GM12878 (cell line): Measurements from ENCODE around the gene SLC39A8. TPM values are rescaled to one million over a fixed set of nuclear protein-coding genes. Genes with fewer than 3 reads are reported as not detected.
A peak's percentile ranks its signal among the peaks of the same experiment; 100 is the strongest.

Source experiments
- ATAC-seq: fragments of 200-7000 bp; cut with Tn5 transposase; 3 replicates; pipeline ENCODE4 v1.9.1; 2020; ENCODE audit warnings: mild to moderate bottlenecking, moderate library complexity
- BruUV-seq: library from RNA; stranded (reverse); fragments of 400-500 nt; replicated peaks from 2 replicates; lab custom pipeline; 2021; lab: Mats Ljungman, UMichigan
- CTCF ChIA-PET: fragments of 300-600 bp; sonication (Branson Sonifier 250); formaldehyde crosslinking; extraction: SDS; loops from one replicate; lab custom pipeline; 2021; ENCODE audit warnings: inconsistent platforms; lab: Yijun Ruan, JAX
- POLR2A ChIA-PET: fragments of 350-600 bp; formaldehyde crosslinking; extraction: SDS; loops from one replicate; lab custom pipeline; 2021; ENCODE audit warnings: inconsistent platforms; lab: Charles Lee
- RAD21 ChIA-PET: fragments of 300-600 bp; sonication (Branson Sonifier 250); formaldehyde crosslinking; loops from one replicate; lab custom pipeline; 2023; ENCODE audit warnings: antibody characterized with exemption; ENCODE audit not compliant: unreplicated experiment; lab: Charles Lee
- SMC1A ChIA-PET: fragments of 300-600 bp; sonication (Branson Sonifier 250); formaldehyde crosslinking; loops from one replicate; lab custom pipeline; 2023; ENCODE audit not compliant: unreplicated experiment, uncharacterized antibody; lab: Charles Lee
- DNase-seq: peaks from one replicate; pipeline ENCODE4 v3.0.0-alpha.2; 2011; ENCODE audit warnings: low read depth, low spot score
- FAIRE-seq: peaks from 3 replicates; lab custom pipeline; 2011; peaks lifted over from hg19 to GRCh38; lab: Jason Lieb, UNC
- H2AFZ ChIP-seq: 2 replicates; pipeline ENCODE4 v1.6.0; 2011; ENCODE audit warnings: low read depth, low read length, control low read depth; ENCODE audit not compliant: control insufficient read depth
- H3K27ac ChIP-seq: 2 replicates; pipeline ENCODE4 v1.5.1; 2011; ENCODE audit warnings: control low read depth; ENCODE audit not compliant: control insufficient read depth, insufficient read depth
- H3K27me3 ChIP-seq, 2 experiments: replicated peaks in 1 of 2; 2 replicates each; pipeline versions ENCODE4 v1.6.0 to v1.6.1; 2011; ENCODE audit warnings: low read length in 1 of 2; ENCODE audit not compliant: control insufficient read depth in 2 of 2, insufficient read depth in 2 of 2
- H3K36me3 ChIP-seq, 2 experiments: 2 replicates each; pipeline ENCODE4 v1.5.1; 2011; ENCODE audit warnings: low read length in 1 of 2; ENCODE audit not compliant: control insufficient read depth in 2 of 2, insufficient read depth in 2 of 2
- H3K4me1 ChIP-seq: 2 replicates; pipeline ENCODE4 v1.6.1; 2011; ENCODE audit warnings: mild to moderate bottlenecking, low read length, moderate library complexity, mixed read lengths; ENCODE audit not compliant: control insufficient read depth, insufficient read depth
- H3K4me2 ChIP-seq: 2 replicates; pipeline ENCODE4 v1.6.0; 2011; ENCODE audit warnings: control low read depth; ENCODE audit not compliant: control insufficient read depth, insufficient read depth
- H3K4me3 ChIP-seq: fragments of 200-600 bp; sonication (generic); 2 replicates; pipeline ENCODE4 v1.5.1; 2016
- H3K79me2 ChIP-seq: 2 replicates; pipeline ENCODE4 v1.6.0; 2011; ENCODE audit warnings: low read length; ENCODE audit not compliant: control insufficient read depth, insufficient read depth
- H3K9ac ChIP-seq: 2 replicates; pipeline ENCODE4 v1.8.0; 2011; ENCODE audit warnings: low read length, control low read depth, mixed read lengths; ENCODE audit not compliant: control insufficient read depth, insufficient read depth
- H3K9me3 ChIP-seq: replicated peaks from 3 replicates; pipeline ENCODE4 v1.5.1; 2011; ENCODE audit warnings: mild to moderate bottlenecking, low read length; ENCODE audit not compliant: control insufficient read depth, insufficient read depth
- H4K20me1 ChIP-seq: 2 replicates; pipeline ENCODE4 v1.6.0; 2011; ENCODE audit not compliant: control insufficient read depth, insufficient read depth
- EP300 ChIP-seq, 2 experiments: fragments of 150-350 bp in 1 of 2; IDR thresholded peaks; 2 replicates each; pipeline ENCODE4 v1.6.1; 2011 to 2012; ENCODE audit warnings: low read depth in 2 of 2, low read length in 2 of 2, borderline replicate concordance in 1 of 2, improper control_type of control experiment in 1 of 2, inconsistent platforms in 1 of 2; ENCODE audit not compliant: control insufficient read depth in 1 of 2
- ETV6 ChIP-seq, 2 experiments: fragments of 450-650 bp in 1 of 2; IDR thresholded peaks in 1 of 2; conservative IDR thresholded peaks in 1 of 2; 2 replicates each; pipeline ENCODE4 v1.6.1; 2014; ENCODE audit warnings: antibody characterized with exemption in 1 of 2, borderline replicate concordance in 1 of 2, low read depth in 1 of 2, mild to moderate bottlenecking in 1 of 2, moderate library complexity in 1 of 2
- LARP7 ChIP-seq: fragments of 450-650 bp; IDR thresholded peaks from 2 replicates; pipeline ENCODE4 v1.6.1; 2017; ENCODE audit warnings: mild to moderate bottlenecking
- MEF2B ChIP-seq: fragments of 450-650 bp; IDR thresholded peaks from 2 replicates; pipeline ENCODE4 v1.6.1; 2018; ENCODE audit warnings: mild to moderate bottlenecking, moderate library complexity; ENCODE audit not compliant: partially characterized antibody, poor library complexity, severe bottlenecking
- SMAD5 ChIP-seq: IDR thresholded peaks from 2 replicates; pipeline ENCODE4 v1.6.1; 2016; ENCODE audit warnings: antibody characterized with exemption, low read depth
- SMARCA5 ChIP-seq: fragments of 450-650 bp; IDR thresholded peaks from 2 replicates; pipeline ENCODE4 v1.6.1; 2017; ENCODE audit warnings: mild to moderate bottlenecking
- SREBF1 ChIP-seq: IDR thresholded peaks from 2 replicates; pipeline ENCODE4 v1.6.1; 2012; ENCODE audit warnings: mild to moderate bottlenecking, low read length
- YBX1 ChIP-seq: fragments of 450-650 bp; IDR thresholded peaks from 2 replicates; pipeline ENCODE4 v1.6.1; 2016; ENCODE audit warnings: antibody characterized with exemption
- WGBS: methylation state at CpG from one replicate; pipeline ENCODE4 v1.1.6; 2016; ENCODE audit warnings: low lambda C conversion rate; ENCODE audit not compliant: insufficient replicate concordance, insufficient coverage; ENCODE audit errors: missing lambda C conversion rate; 5-methylcytosine and 5-hydroxymethylcytosine counted together
- in situ Hi-C: fragments of 300-500 bp; cut with MboI; formaldehyde crosslinking; loops from 9 replicates; pipeline ENCODE4 v1.14.3; 2018; ENCODE audit warnings: mixed read lengths
- intact Hi-C: fragments of 100-400 bp; cut with micrococcal nuclease; formaldehyde crosslinking; loops from one replicate; pipeline ENCODE4 v1.14.2; 2022; ENCODE audit not compliant: unreplicated experiment
- polyA plus RNA-seq, 11 experiments: library from polyadenylated mRNA; depleted of rRNA in 4 of 11; unstranded in 6 of 11; stranded (reverse) in 5 of 11; fragments of >200 nt; fragmentation: Nextera tagmentation in 4 of 11; fragmentation: Illumina TruSeq in 1 of 11; extraction: Ambion mirVana in 4 of 11; extraction: Trizol in 1 of 11; gene quantifications; 1 replicate in 1 of 11; 2 replicates in 10 of 11; pipeline versions ENCODE4 v1.2.1 to v1.2.3, GENCODE V29; 2011 to 2016; ENCODE audit warnings: inconsistent platforms in 2 of 11, missing spikeins in 2 of 11, low read depth in 1 of 11
- total RNA-seq, 4 experiments: library from RNA; depleted of rRNA in 3 of 4; stranded (reverse); fragments of >200 nt in 3 of 4; fragmentation: Illumina TruSeq in 1 of 4; extraction: Trizol in 1 of 4; gene quantifications; 2 replicates each; pipeline versions ENCODE4 v1.2.1 to v1.2.3, GENCODE V29; 2013 to 2021
- TF ChIP-seq, protein P1 (sequence below): fragments of 450-650 bp; IDR thresholded peaks from 2 replicates; pipeline ENCODE4 v1.6.1; 2016; ENCODE audit warnings: mild to moderate bottlenecking
- TF ChIP-seq, protein P2 (sequence below): IDR thresholded peaks from 2 replicates; pipeline ENCODE4 v1.6.1; 2012; ENCODE audit warnings: low read length, inconsistent platforms

SLC39A8 gene
- total and polyA plus RNA-seq, 10 of the 15 experiments (the other 5 are each of a cell fraction or from before 2014, with no cell fraction given), result 7.9 to 47.8 (median 32.8) TPM

DNA sequence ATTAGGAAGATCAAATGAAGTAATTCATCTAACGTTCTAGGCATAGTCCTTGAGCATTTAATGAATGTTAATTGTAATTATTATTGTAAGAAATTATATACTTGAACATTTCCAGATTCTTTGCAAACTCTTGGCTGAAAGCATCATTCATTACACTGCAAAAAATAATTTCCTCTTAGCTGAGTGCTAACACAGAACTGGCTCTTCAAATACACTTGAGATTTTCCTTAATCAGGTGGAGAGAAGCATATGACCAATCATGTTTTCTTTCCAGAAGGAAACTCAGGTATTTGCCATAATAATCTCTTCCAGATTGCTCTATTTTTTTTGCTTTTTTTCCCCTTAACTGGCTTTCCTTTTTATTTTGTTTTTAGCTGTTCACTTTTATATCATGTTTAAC, 42.5 kb downstream of the SLC39A8 start:
- ATAC-seq (no peak), DNase-seq (no peak), FAIRE-seq (no peak)
- no peak overlapping the region for H2AFZ ChIP-seq
- in situ Hi-C loops, result no loop called here
- no peak overlapping the region for H3K27ac ChIP-seq
- H3K36me3 ChIP-seq, result peaks cover 2 to 5% of the 10 kb centered on the region in 2 experiments; a peak in 2 of 4 replicates
- TF ChIP-seq EP300 (IDR thresholded peaks at IDR 0.05; ENCODE audit: borderline replicate concordance in 1 of 2, control insufficient read depth in 1 of 2, low read depth in 2 of 2, low read length in 2 of 2) (no peak), YBX1 (no peak), SMARCA5 (no peak), LARP7 (no peak), SMAD5 (no peak), SREBF1 (no peak)
- no peaks in the 10 kb centered on the region for H4K20me1 ChIP-seq
- RAD21 ChIA-PET, result interaction anchor here (2.0 kb wide), 3 partner anchors 15 to 128 kb away, joined by 5 to 11 read pairs (median 9); partner anchors contain the start of gene SLC39A8
- no peaks in the 10 kb centered on the region for H3K79me2 ChIP-seq
- no peaks in the 10 kb centered on the region for H3K4me1 ChIP-seq
- WGBS, result 52% methylated on average over 1 of the region's 1 CpG
- CTCF ChIA-PET, result interaction anchor here (0.6 to 1.6 kb wide), 7 partner anchors 9 to 797 kb away, joined by 3 to 4 read pairs (median 3); no protein-coding TSS in a partner anchor
- BruUV-seq, result no TSS peak
- no peaks in the 10 kb centered on the region for H3K27me3 ChIP-seq
- intact Hi-C loops, result no loop called here
- no peak overlapping the region for H3K4me2 ChIP-seq
- H3K4me3 ChIP-seq, result no peak overlapping the region
- POLR2A ChIA-PET, result interaction anchor here (1.1 to 2.1 kb wide), 2 partner anchors 14 to 19 kb away, joined by 3 to 12 read pairs; no protein-coding TSS in a partner anchor
- no peaks in the 10 kb centered on the region for H3K9me3 ChIP-seq
- SMC1A ChIA-PET, result interaction anchor here (1.0 to 2.0 kb wide), 7 partner anchors 11 to 705 kb away, joined by 3 to 7 read pairs (median 5); partner anchors contain the start of gene SLC39A8
- H3K9ac ChIP-seq, result no peak overlapping the region

DNA sequence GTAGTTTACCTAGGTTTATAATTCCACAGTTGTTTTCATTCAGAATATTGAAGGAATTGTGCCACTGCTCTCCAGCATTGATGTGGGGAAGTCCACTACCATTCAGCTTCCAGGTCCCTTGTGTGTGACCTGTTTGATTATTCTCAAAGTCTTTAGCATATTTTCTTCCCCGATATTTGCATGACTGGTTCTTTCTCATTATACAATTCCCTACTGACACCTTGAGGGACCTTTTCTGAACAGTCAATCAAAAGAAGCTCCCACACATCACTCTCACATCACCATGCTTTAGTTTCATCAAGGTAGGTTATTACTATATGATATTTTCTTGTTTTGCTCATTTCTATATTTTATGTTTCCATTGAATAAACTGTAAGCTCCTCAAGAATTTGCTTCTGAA, 44.1 kb downstream of the SLC39A8 start:
- Histone ChIP-seq H3K9me3 (no peaks in the 10 kb centered on the region), H3K36me3 (peaks cover 2 to 5% of the 10 kb centered on the region in 2 experiments; a peak in 2 of 4 replicates), H3K4me2 (no peak overlapping the region), H4K20me1 (no peaks in the 10 kb centered on the region), H3K9ac (no peak overlapping the region), H3K79me2 (no peaks in the 10 kb centered on the region), H3K27ac (no peak overlapping the region), H3K27me3 (no peaks in the 10 kb centered on the region), H2AFZ (no peak overlapping the region), H3K4me3 (no peak overlapping the region), H3K4me1 (no peaks in the 10 kb centered on the region)
- RAD21 ChIA-PET, result interaction anchor here (0.6 to 2.0 kb wide), 9 partner anchors 16 to 1130 kb away, joined by 3 to 11 read pairs (median 3); partner anchors contain the start of gene SLC39A8
- POLR2A ChIA-PET, result interaction anchor here (0.9 to 2.1 kb wide), 3 partner anchors 21 to 129 kb away, joined by 3 to 12 read pairs (median 4); no protein-coding TSS in a partner anchor
- ATAC-seq (peak; percentile 17; the same call in 1 of the 3 replicates), DNase-seq (no peak), FAIRE-seq (no peak)
- SMC1A ChIA-PET, result interaction anchor here (0.9 to 3.2 kb wide), 13 partner anchors 8 to 44 kb away, joined by 3 to 12 read pairs (median 4); partner anchors contain the start of gene SLC39A8
- WGBS, result 58% methylated on average over 1 of the region's 1 CpG
- BruUV-seq, result no TSS peak
- intact Hi-C loops (no loop called here), in situ Hi-C loops (no loop called here)
- TF ChIP-seq ETV6 (conservative IDR thresholded peaks at IDR 0.05 in 1 of 2, IDR thresholded peaks at IDR 0.05 in 1 of 2; ENCODE audit: borderline replicate concordance in 1 of 2, low read depth in 1 of 2), result no peak
- TF ChIP-seq, protein P1, sequence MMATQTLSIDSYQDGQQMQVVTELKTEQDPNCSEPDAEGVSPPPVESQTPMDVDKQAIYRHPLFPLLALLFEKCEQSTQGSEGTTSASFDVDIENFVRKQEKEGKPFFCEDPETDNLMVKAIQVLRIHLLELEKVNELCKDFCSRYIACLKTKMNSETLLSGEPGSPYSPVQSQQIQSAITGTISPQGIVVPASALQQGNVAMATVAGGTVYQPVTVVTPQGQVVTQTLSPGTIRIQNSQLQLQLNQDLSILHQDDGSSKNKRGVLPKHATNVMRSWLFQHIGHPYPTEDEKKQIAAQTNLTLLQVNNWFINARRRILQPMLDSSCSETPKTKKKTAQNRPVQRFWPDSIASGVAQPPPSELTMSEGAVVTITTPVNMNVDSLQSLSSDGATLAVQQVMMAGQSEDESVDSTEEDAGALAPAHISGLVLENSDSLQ, result peak; percentile 86
- peak; percentile 86 for TF ChIP-seq MEF2B
- TF ChIP-seq, protein P2, sequence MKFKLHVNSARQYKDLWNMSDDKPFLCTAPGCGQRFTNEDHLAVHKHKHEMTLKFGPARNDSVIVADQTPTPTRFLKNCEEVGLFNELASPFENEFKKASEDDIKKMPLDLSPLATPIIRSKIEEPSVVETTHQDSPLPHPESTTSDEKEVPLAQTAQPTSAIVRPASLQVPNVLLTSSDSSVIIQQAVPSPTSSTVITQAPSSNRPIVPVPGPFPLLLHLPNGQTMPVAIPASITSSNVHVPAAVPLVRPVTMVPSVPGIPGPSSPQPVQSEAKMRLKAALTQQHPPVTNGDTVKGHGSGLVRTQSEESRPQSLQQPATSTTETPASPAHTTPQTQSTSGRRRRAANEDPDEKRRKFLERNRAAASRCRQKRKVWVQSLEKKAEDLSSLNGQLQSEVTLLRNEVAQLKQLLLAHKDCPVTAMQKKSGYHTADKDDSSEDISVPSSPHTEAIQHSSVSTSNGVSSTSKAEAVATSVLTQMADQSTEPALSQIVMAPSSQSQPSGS, result 0 out of 2 replicates have a peak, but pooled peaks have one; percentile 19
- CTCF ChIA-PET, result interaction anchor here (0.6 to 3.3 kb wide), 15 partner anchors 8 to 907 kb away, joined by 3 to 21 read pairs (median 4); partner anchors contain the start of gene SLC39A8
